HFF-Myc (cell line): ENCODE data around the gene PHF19.

Source experiments
- DNase-seq: peaks from one replicate; pipeline ENCODE4 v3.0.0-alpha.2; 2011; ENCODE audit warnings: low read depth; ENCODE audit errors: extremely low read depth
- H3K4me3 ChIP-seq: replicated peaks from 2 replicates; pipeline ENCODE4 v1.5.1; 2011; ENCODE audit warnings: low read depth, mild to moderate bottlenecking, control low read depth, low read length
- CTCF ChIP-seq: IDR thresholded peaks from 2 replicates; pipeline ENCODE4 v1.5.1; 2012; ENCODE audit warnings: mild to moderate bottlenecking, low read depth, low read length, control low read depth; ENCODE audit errors: missing control alignments

Gene PHF19

GRCh38 chr9:120808931-120809330, 68.1 kb downstream of the PHF19 start:
- no peak for TF ChIP-seq CTCF
- DNase-seq = no peak
- no peak overlapping the region for H3K4me3 ChIP-seq

- no peak for DNase-seq
- TF ChIP-seq CTCF = no peak
- no peak overlapping the region for H3K4me3 ChIP-seq
Observed at GRCh38 chr9:120807607-120808379, 69.2 kb downstream of the PHF19 start.
